ENCODE results near the gene CHI3L1. TPM values are rescaled to one million over a fixed set of nuclear protein-coding genes. Genes with fewer than 3 reads are reported as not detected.
A peak's percentile ranks its signal among the peaks of the same experiment; 100 is the strongest.

The CHI3L1 gene
- total and polyA plus RNA-seq, 5 experiments from 2014 or later: not detected

GRCh38 chr1:203176273-203177035 lies 10.1 kb downstream of the CHI3L1 start:
- POLR2A ChIA-PET: no interaction called here
- ATAC-seq (no peak), DNase-seq (no peak)
- H3K36me3 Mint-ChIP-seq: no peaks in the 10 kb centered on the region
- H3K9me3 Mint-ChIP-seq: no peaks in the 10 kb centered on the region
- H3K27me3 Mint-ChIP-seq: no peaks in the 10 kb centered on the region
- no peak overlapping the region for H3K4me3 Mint-ChIP-seq
- H3K4me1 Mint-ChIP-seq: peaks cover 0 to 11% (median 0%) of the 10 kb centered on the region in 4 donors
- H3K27ac Mint-ChIP-seq: no peak overlapping the region

- Mint-ChIP-seq H3K9me3 (no peaks in the 10 kb centered on the region), H3K36me3 (no peaks in the 10 kb centered on the region), H3K4me3 (no peak overlapping the region), H3K27ac (no peak overlapping the region), H3K4me1 (peaks cover 0 to 11% (median 0%) of the 10 kb centered on the region in 4 donors), H3K27me3 (no peaks in the 10 kb centered on the region)
- POLR2A ChIA-PET: no interaction called here
- ATAC-seq (no peak), DNase-seq (no peak)
Observed at GRCh38 chr1:203175827-203176241, 10.7 kb downstream of the CHI3L1 start.

GRCh38 chr1:203175237-203175826 lies 11.2 kb downstream of the CHI3L1 start, which contains the start of gene MYBPH:
MYBPH (minus strand) TSS chr1:203175826; CDS start chr1:203175755, 71 bp downstream.
- Mint-ChIP-seq H3K36me3 (no peaks in the 10 kb centered on the region), H3K4me3 (no peak within 1 kb of the TSS), H3K27ac (no peak within 1 kb of the TSS), H3K27me3 (no peaks in the 10 kb centered on the region), H3K9me3 (no peaks in the 10 kb centered on the region), H3K4me1 (peaks cover 0 to 11% (median 0%) of the 10 kb centered on the region in 4 donors)
- POLR2A ChIA-PET: no interaction called here
- ATAC-seq: no peak
- no peak for DNase-seq

GRCh38 chr1:203174324-203174985 lies 12.0 kb downstream of the CHI3L1 start:
- DNase-seq (no peak), ATAC-seq (no peak)
- Mint-ChIP-seq H3K4me3 (no peak overlapping the region), H3K27me3 (no peaks in the 10 kb centered on the region), H3K9me3 (no peaks in the 10 kb centered on the region), H3K4me1 (peaks cover 0 to 11% (median 0%) of the 10 kb centered on the region in 4 donors), H3K27ac (no peak overlapping the region), H3K36me3 (no peaks in the 10 kb centered on the region)
- POLR2A ChIA-PET: no interaction called here

- POLR2A ChIA-PET: no interaction called here
- Mint-ChIP-seq H3K27me3 (no peaks in the 10 kb centered on the region), H3K4me1 (peaks cover 0 to 11% (median 0%) of the 10 kb centered on the region in 4 donors), H3K27ac (no peak overlapping the region), H3K9me3 (no peaks in the 10 kb centered on the region), H3K4me3 (no peak overlapping the region), H3K36me3 (no peaks in the 10 kb centered on the region)
- DNase-seq (no peak), ATAC-seq (no peak)
Observed at GRCh38 chr1:203173566-203173965, 12.9 kb downstream of the CHI3L1 start.

GRCh38 chr1:203173011-203173555 lies 13.4 kb downstream of the CHI3L1 start:
- Mint-ChIP-seq H3K4me3 (no peak overlapping the region), H3K27me3 (no peaks in the 10 kb centered on the region), H3K4me1 (peaks cover 0 to 11% (median 0%) of the 10 kb centered on the region in 4 donors), H3K9me3 (no peaks in the 10 kb centered on the region), H3K27ac (no peak overlapping the region), H3K36me3 (no peaks in the 10 kb centered on the region)
- DNase-seq: no peak
- ATAC-seq: no peak
- POLR2A ChIA-PET: no interaction called here

- Mint-ChIP-seq H3K4me1 (peaks cover 0 to 11% (median 0%) of the 10 kb centered on the region in 4 donors), H3K27me3 (no peaks in the 10 kb centered on the region), H3K4me3 (no peak overlapping the region), H3K36me3 (no peaks in the 10 kb centered on the region), H3K9me3 (no peaks in the 10 kb centered on the region), H3K27ac (no peak overlapping the region)
- POLR2A ChIA-PET: no interaction called here
- ATAC-seq: no peak
- DNase-seq: peak in 7 of 10 donors; percentile 7 to 34 (median 22)
Observed at GRCh38 chr1:203172184-203173010, 14.1 kb downstream of the CHI3L1 start.

GRCh38 chr1:203171341-203172183 lies 14.9 kb downstream of the CHI3L1 start:
- ATAC-seq (no peak), DNase-seq (no peak)
- Mint-ChIP-seq H3K27ac (no peak overlapping the region), H3K36me3 (no peaks in the 10 kb centered on the region), H3K4me1 (peaks cover 0 to 11% (median under 1%) of the 10 kb centered on the region in 4 donors), H3K9me3 (no peaks in the 10 kb centered on the region), H3K27me3 (peaks cover 0 to under 1% (median 0%) of the 10 kb centered on the region in 5 donors), H3K4me3 (no peak overlapping the region)
- POLR2A ChIA-PET: no interaction called here

- POLR2A ChIA-PET: no interaction called here
- Mint-ChIP-seq H3K27ac (no peak overlapping the region), H3K36me3 (no peaks in the 10 kb centered on the region), H3K9me3 (no peaks in the 10 kb centered on the region), H3K4me1 (peaks cover 0 to 11% (median 4%) of the 10 kb centered on the region in 4 donors), H3K4me3 (no peak overlapping the region), H3K27me3 (peaks cover 0 to 9% (median 0%) of the 10 kb centered on the region in 5 donors)
- ATAC-seq (no peak), DNase-seq (no peak)
Observed at GRCh38 chr1:203170625-203171330, 15.7 kb downstream of the CHI3L1 start.

GRCh38 chr1:203169770-203170520 lies 16.6 kb downstream of the CHI3L1 start:
- H3K27ac Mint-ChIP-seq: no peak overlapping the region
- H3K4me3 Mint-ChIP-seq: no peak overlapping the region
- DNase-seq (no peak), ATAC-seq (no peak)
- POLR2A ChIA-PET: no interaction called here
- H3K36me3 Mint-ChIP-seq: no peaks in the 10 kb centered on the region
- peaks cover 0 to 16% (median 3%) of the 10 kb centered on the region in 5 donors for H3K27me3 Mint-ChIP-seq
- H3K4me1 Mint-ChIP-seq: peaks cover 0 to 9% (median 4%) of the 10 kb centered on the region in 4 donors
- H3K9me3 Mint-ChIP-seq: peaks cover 0 to 2% (median 0%) of the 10 kb centered on the region in 9 donors
